Skeletal muscle tissue (tissue), 4 donors: Measurements from ENCODE around the gene SCTR. TPM values are rescaled to one million over a fixed set of nuclear protein-coding genes. Genes with fewer than 3 reads are reported as not detected.

Experiments used
- H3K27ac ChIP-seq: one replicate; pipeline ENCODE4 v1.7.0; 2013; ENCODE audit warnings: mild to moderate bottlenecking, low read depth, low read length, inconsistent platforms
- H3K27me3 ChIP-seq, 3 donors: one replicate each; pipeline ENCODE4 v1.7.0; 2013; ENCODE audit warnings: low read length in 3 of 3; ENCODE audit not compliant: control insufficient read depth in 3 of 3, insufficient read depth in 3 of 3
- H3K36me3 ChIP-seq, 3 donors: one replicate each; pipeline ENCODE4 v1.7.0; 2013; ENCODE audit warnings: low read length in 3 of 3; ENCODE audit not compliant: control insufficient read depth in 3 of 3, insufficient read depth in 3 of 3
- H3K4me1 ChIP-seq, 3 donors: one replicate each; pipeline ENCODE4 v1.7.0; 2013; ENCODE audit warnings: low read length in 3 of 3, mild to moderate bottlenecking in 3 of 3; ENCODE audit not compliant: control insufficient read depth in 3 of 3, insufficient read depth in 3 of 3
- H3K4me3 ChIP-seq, 3 donors: one replicate each; pipeline ENCODE4 v1.7.0; 2013; ENCODE audit warnings: low read length in 3 of 3
- H3K9ac ChIP-seq, 3 donors: one replicate each; pipeline ENCODE4 v1.7.0; 2013; ENCODE audit warnings: low read length in 3 of 3, mild to moderate bottlenecking in 3 of 3, moderate library complexity in 2 of 3, low read depth in 1 of 3
- H3K9me3 ChIP-seq, 3 donors: one replicate each; pipeline ENCODE4 v1.7.0; 2013; ENCODE audit warnings: low read length in 3 of 3; ENCODE audit not compliant: control insufficient read depth in 3 of 3
- total RNA-seq: library from RNA; depleted of rRNA; stranded (reverse); fragments of >200 nt; gene quantifications from one replicate; pipeline ENCODE4 v1.2.3, GENCODE V29; 2014
- donor health status: Osteomylitis.

SCTR gene
- total RNA-seq, 1 donor from 2014 or later: not detected

- no peaks in the 10 kb centered on the region for H3K9me3 ChIP-seq
- no peak overlapping the region for H3K4me3 ChIP-seq
- H3K4me1 ChIP-seq: peaks cover 0 to 8% (median 6%) of the 10 kb centered on the region in 3 donors
- no peak overlapping the region for H3K27ac ChIP-seq
- H3K9ac ChIP-seq: no peak overlapping the region
- no peaks in the 10 kb centered on the region for H3K27me3 ChIP-seq
- no peaks in the 10 kb centered on the region for H3K36me3 ChIP-seq
These were observed 97.4 kb downstream of the SCTR start for GRCh38 chr2:119426801-119427395.

GRCh38 chr2:119426396-119426675 is 97.9 kb downstream of the SCTR start:
- Histone ChIP-seq H3K27ac (no peak overlapping the region), H3K27me3 (no peaks in the 10 kb centered on the region), H3K4me1 (peaks cover 0 to 6% (median 5%) of the 10 kb centered on the region in 3 donors), H3K9me3 (no peaks in the 10 kb centered on the region), H3K9ac (no peak overlapping the region), H3K36me3 (no peaks in the 10 kb centered on the region), H3K4me3 (no peak overlapping the region)

GRCh38 chr2:119425620-119426395 is 98.5 kb downstream of the SCTR start:
- no peak overlapping the region for H3K27ac ChIP-seq
- H3K9ac ChIP-seq: no peak overlapping the region
- no peaks in the 10 kb centered on the region for H3K27me3 ChIP-seq
- no peaks in the 10 kb centered on the region for H3K9me3 ChIP-seq
- no peaks in the 10 kb centered on the region for H3K36me3 ChIP-seq
- H3K4me3 ChIP-seq: no peak overlapping the region
- H3K4me1 ChIP-seq: peaks cover 0 to 4% (median 2%) of the 10 kb centered on the region in 3 donors

- no peaks in the 10 kb centered on the region for H3K27me3 ChIP-seq
- H3K36me3 ChIP-seq: no peaks in the 10 kb centered on the region
- no peak overlapping the region for H3K9ac ChIP-seq
- no peak overlapping the region for H3K27ac ChIP-seq
- H3K4me1 ChIP-seq: peaks cover 0 to 4% (median 2%) of the 10 kb centered on the region in 3 donors
- no peaks in the 10 kb centered on the region for H3K9me3 ChIP-seq
- H3K4me3 ChIP-seq: no peak overlapping the region
These were observed 99.2 kb downstream of the SCTR start for GRCh38 chr2:119425119-119425405.

GRCh38 chr2:119424284-119425118 is 99.8 kb downstream of the SCTR start:
- Histone ChIP-seq H3K27me3 (no peaks in the 10 kb centered on the region), H3K9me3 (no peaks in the 10 kb centered on the region), H3K4me1 (peaks cover 0 to 4% (median 2%) of the 10 kb centered on the region in 3 donors), H3K36me3 (no peaks in the 10 kb centered on the region), H3K4me3 (no peak overlapping the region), H3K9ac (no peak overlapping the region), H3K27ac (no peak overlapping the region)

GRCh38 chr2:119423811-119424210 is 100.5 kb downstream of the SCTR start:
- H3K27ac ChIP-seq: no peak overlapping the region
- H3K9me3 ChIP-seq: no peaks in the 10 kb centered on the region
- H3K4me3 ChIP-seq: no peak overlapping the region
- no peaks in the 10 kb centered on the region for H3K36me3 ChIP-seq
- H3K27me3 ChIP-seq: no peaks in the 10 kb centered on the region
- H3K9ac ChIP-seq: no peak overlapping the region
- peaks cover 0 to 2% (median 2%) of the 10 kb centered on the region in 3 donors for H3K4me1 ChIP-seq

- Histone ChIP-seq H3K27me3 (no peaks in the 10 kb centered on the region), H3K4me1 (peaks cover 0 to 2% (median 0%) of the 10 kb centered on the region in 3 donors), H3K9ac (no peak overlapping the region), H3K4me3 (no peak overlapping the region), H3K36me3 (no peaks in the 10 kb centered on the region), H3K9me3 (no peaks in the 10 kb centered on the region), H3K27ac (no peak overlapping the region)
These were observed 101.2 kb downstream of the SCTR start for GRCh38 chr2:119423108-119423444.

GRCh38 chr2:119422360-119423107 is 101.7 kb downstream of the SCTR start:
- H3K4me1 ChIP-seq: peaks cover 0 to 2% (median 0%) of the 10 kb centered on the region in 3 donors
- no peaks in the 10 kb centered on the region for H3K9me3 ChIP-seq

GRCh38 chr2:119421741-119422140 is 102.5 kb downstream of the SCTR start:
- Histone ChIP-seq H3K9me3 (no peaks in the 10 kb centered on the region), H3K4me1 (no peaks in the 10 kb centered on the region), H3K4me3 (no peak overlapping the region), H3K9ac (no peak overlapping the region), H3K36me3 (no peaks in the 10 kb centered on the region), H3K27me3 (no peaks in the 10 kb centered on the region), H3K27ac (no peak overlapping the region)

More at GRCh38 chr2:119422360-119423107, 101.7 kb downstream of the SCTR start:
- H3K4me3 ChIP-seq: no peak overlapping the region
- H3K27me3 ChIP-seq: no peaks in the 10 kb centered on the region
- H3K36me3 ChIP-seq: no peaks in the 10 kb centered on the region
- H3K27ac ChIP-seq: no peak overlapping the region
- H3K9ac ChIP-seq: no peak overlapping the region
